SK-N-SH (cell line): ENCODE data around the gene CAGE1. TPM values are rescaled to one million over a fixed set of nuclear protein-coding genes. Genes with fewer than 3 reads are reported as not detected.

Experiments
- CTCF ChIA-PET: fragments of 300-600, 350-600 bp; formaldehyde crosslinking; extraction: SDS; loops from one replicate; lab custom pipeline; 2021; lab: Yijun Ruan, JAX
- POLR2A ChIA-PET: fragments of 350-600 bp; sonication (Branson Sonifier 250); formaldehyde crosslinking; extraction: SDS; loops from one replicate; lab custom pipeline; 2020; ENCODE audit warnings: antibody characterized with exemption, inconsistent platforms; lab: Yijun Ruan, JAX
- DNase-seq: peaks from one replicate; pipeline ENCODE4 v3.0.0; 2012
- H2AFZ ChIP-seq: fragments of 200-600 bp; sonication (generic); 2 replicates; pipeline ENCODE4 v1.8.1; 2016; ENCODE audit warnings: antibody characterized with exemption, mild to moderate bottlenecking, low read depth
- H3F3A ChIP-seq: fragments of 200-600 bp; sonication (generic); replicated peaks from 2 replicates; pipeline ENCODE3; 2016; ENCODE audit warnings: antibody characterized with exemption, mild to moderate bottlenecking; ENCODE audit not compliant: insufficient read depth
- H3K27ac ChIP-seq, 2 experiments: fragments of 200-500 bp in 1 of 2; fragments of 200-600 bp in 1 of 2; sonication (Bioruptor generic) in 1 of 2; sonication (generic), shearing (Covaris generic) in 1 of 2; 2 replicates each; pipeline versions ENCODE4 v1.5.1 to v1.6.1; 2014 to 2016; ENCODE audit warnings: low read depth in 2 of 2, inconsistent platforms in 1 of 2, low read length in 1 of 2, mild to moderate bottlenecking in 1 of 2, mixed read lengths in 1 of 2
- H3K27me3 ChIP-seq: fragments of 200-600 bp; sonication (generic), shearing (Covaris generic); 2 replicates; pipeline ENCODE4 v1.6.1; 2016; ENCODE audit warnings: mixed run types; ENCODE audit not compliant: insufficient read depth
- H3K36me3 ChIP-seq, 2 experiments: fragments of 200-500 bp in 1 of 2; fragments of 200-600 bp in 1 of 2; sonication (Bioruptor generic) in 1 of 2; sonication (generic) in 1 of 2; replicated peaks in 1 of 2; 2 replicates each; pipeline versions ENCODE3 to v1.5.1; 2014 to 2016; ENCODE audit warnings: low read length in 1 of 2, mild to moderate bottlenecking in 1 of 2; ENCODE audit not compliant: insufficient read depth in 2 of 2, control insufficient read depth in 1 of 2
- H3K4me1 ChIP-seq, 2 experiments: fragments of 200-500 bp in 1 of 2; fragments of 200-600 bp in 1 of 2; sonication (Bioruptor generic) in 1 of 2; sonication (generic), shearing (Covaris generic) in 1 of 2; 2 replicates each; pipeline versions ENCODE4 v1.5.1 to v1.6.1; 2014 to 2016; ENCODE audit warnings: low read depth in 1 of 2, low read length in 1 of 2, mixed run types in 1 of 2; ENCODE audit not compliant: insufficient read depth in 2 of 2, control insufficient read depth in 1 of 2
- H3K4me2 ChIP-seq: fragments of 200-600 bp; sonication (generic), shearing (Covaris generic); 2 replicates; pipeline ENCODE4 v1.6.1; 2017; ENCODE audit warnings: mixed run types
- H3K4me3 ChIP-seq, 2 experiments: fragments of 200-500 bp in 1 of 2; fragments of 200-600 bp in 1 of 2; sonication (Bioruptor generic) in 1 of 2; sonication (generic), shearing (Covaris generic) in 1 of 2; 2 replicates each; pipeline versions ENCODE4 v1.5.1 to v1.8.1; 2014 to 2016; ENCODE audit warnings: low read depth in 2 of 2, inconsistent platforms in 1 of 2, low read length in 1 of 2, mild to moderate bottlenecking in 1 of 2, mixed read lengths in 1 of 2, moderate library complexity in 1 of 2
- H3K79me2 ChIP-seq: fragments of 200-600 bp; sonication (generic); 2 replicates; pipeline ENCODE4 v1.8.1; 2017; ENCODE audit warnings: mild to moderate bottlenecking; ENCODE audit not compliant: insufficient read depth
- H3K9ac ChIP-seq: fragments of 200-600 bp; sonication (generic); 2 replicates; pipeline ENCODE4 v1.6.1; 2017; ENCODE audit warnings: mixed run types
- H3K9me2 ChIP-seq: fragments of 200-600 bp; sonication (generic); 2 replicates; pipeline ENCODE4 v1.6.1; 2017; ENCODE audit warnings: mixed run types
- H3K9me3 ChIP-seq: fragments of 200-600 bp; sonication (generic); 2 replicates; pipeline ENCODE4 v1.6.1; 2017; ENCODE audit warnings: mixed run types, mild to moderate bottlenecking, moderate library complexity
- H4K20me1 ChIP-seq: fragments of 200-600 bp; sonication (generic); 2 replicates; pipeline ENCODE4 v1.6.1; 2017; ENCODE audit warnings: mild to moderate bottlenecking, mixed run types; ENCODE audit not compliant: insufficient read depth
- CHD2 ChIP-seq: fragments of 150-350 bp; IDR thresholded peaks from 2 replicates; pipeline ENCODE4 v1.6.1; 2018; ENCODE audit warnings: low read length; ENCODE audit not compliant: partially characterized antibody
- ELF1 ChIP-seq: IDR thresholded peaks from 2 replicates; pipeline ENCODE4 v1.4.0; 2012
- EZH2phosphoT487 ChIP-seq: fragments of 200-600 bp; sonication (generic); IDR thresholded peaks from 2 replicates; pipeline ENCODE4 v1.6.1; 2017; ENCODE audit warnings: low read depth, mixed run types, mild to moderate bottlenecking, antibody characterized with exemption, moderate library complexity, borderline replicate concordance
- FOSL2 ChIP-seq: IDR thresholded peaks from 2 replicates; pipeline ENCODE4 v1.4.0; 2012; ENCODE audit warnings: low read depth, mild to moderate bottlenecking, moderate library complexity, borderline replicate concordance
- FOXM1 ChIP-seq: IDR thresholded peaks from 2 replicates; pipeline ENCODE4 v1.4.0; 2012; ENCODE audit warnings: low read depth, mild to moderate bottlenecking
- GABPA ChIP-seq: IDR thresholded peaks from 2 replicates; pipeline ENCODE4 v1.4.0; 2012; ENCODE audit warnings: low read depth, mild to moderate bottlenecking
- JUND ChIP-seq: IDR thresholded peaks from 2 replicates; pipeline ENCODE4 v1.4.0; 2012
- MEF2A ChIP-seq: IDR thresholded peaks from 2 replicates; pipeline ENCODE4 v1.4.0; 2012; ENCODE audit warnings: low read depth, borderline replicate concordance
- RAD21 ChIP-seq: IDR thresholded peaks from 2 replicates; pipeline ENCODE4 v1.6.1; 2012; ENCODE audit warnings: mild to moderate bottlenecking, low read length
- RCOR1 ChIP-seq: fragments of 150-350 bp; IDR thresholded peaks from 2 replicates; pipeline ENCODE4 v1.6.1; 2017; ENCODE audit warnings: antibody characterized with exemption, low read length
- RFX5 ChIP-seq: IDR thresholded peaks from 2 replicates; pipeline ENCODE4 v1.6.1; 2012; ENCODE audit warnings: mild to moderate bottlenecking, improper control_type of control experiment, low read length
- SIN3A ChIP-seq: IDR thresholded peaks from 2 replicates; pipeline ENCODE4 v1.6.1; 2012; ENCODE audit warnings: low read depth, mild to moderate bottlenecking, low read length, moderate library complexity, borderline replicate concordance
- SMC3 ChIP-seq: IDR thresholded peaks from 2 replicates; pipeline ENCODE4 v1.6.1; 2012; ENCODE audit warnings: low read depth, low read length, improper control_type of control experiment
- TCF12 ChIP-seq: IDR thresholded peaks from 2 replicates; pipeline ENCODE4 v1.4.0; 2012
- TEAD4 ChIP-seq: IDR thresholded peaks from 2 replicates; pipeline ENCODE4 v1.4.0; 2012; ENCODE audit warnings: mild to moderate bottlenecking, borderline replicate concordance; ENCODE audit not compliant: insufficient read depth
- YY1 ChIP-seq: IDR thresholded peaks from 2 replicates; pipeline ENCODE4 v1.4.0; 2012; ENCODE audit warnings: low read depth, mild to moderate bottlenecking
- WGBS: methylation state at CpG from one replicate; pipeline ENCODE4 v1.1.6; 2017; ENCODE audit warnings: low lambda C conversion rate; 5-methylcytosine and 5-hydroxymethylcytosine counted together
- polyA plus RNA-seq, 3 experiments: library from polyadenylated mRNA; depleted of rRNA; stranded (reverse); fragments of >200 nt; gene quantifications; 2 replicates each; pipeline ENCODE4 v1.2.3, GENCODE V29; 2012
- TF ChIP-seq, protein P1 (sequence below): fragments of 150-350 bp; IDR thresholded peaks from 2 replicates; pipeline ENCODE4 v1.6.1; 2017; ENCODE audit warnings: antibody characterized with exemption, low read length, low read depth, borderline replicate concordance
- TF ChIP-seq, protein P2 (sequence below): IDR thresholded peaks from 2 replicates; pipeline ENCODE4; 2012
- TF ChIP-seq, protein P3 (sequence below): fragments of 200-600 bp; sonication (generic); IDR thresholded peaks from 2 replicates; pipeline ENCODE4 v1.6.1; 2017; ENCODE audit warnings: antibody characterized with exemption, mild to moderate bottlenecking, moderate library complexity
- TF ChIP-seq, protein P4 (sequence below): IDR thresholded peaks from 2 replicates; pipeline ENCODE4 v1.6.1; 2012; ENCODE audit warnings: mild to moderate bottlenecking, low read depth, low read length, moderate library complexity
- TF ChIP-seq, protein P5 (sequence below): IDR thresholded peaks from 2 replicates; pipeline ENCODE4 v1.4.0; 2012; ENCODE audit warnings: low read depth

The CAGE1 gene
- polyA plus RNA-seq, 1 of the 3 experiments (the other 2 are of a cell fraction): not detected

DNA sequence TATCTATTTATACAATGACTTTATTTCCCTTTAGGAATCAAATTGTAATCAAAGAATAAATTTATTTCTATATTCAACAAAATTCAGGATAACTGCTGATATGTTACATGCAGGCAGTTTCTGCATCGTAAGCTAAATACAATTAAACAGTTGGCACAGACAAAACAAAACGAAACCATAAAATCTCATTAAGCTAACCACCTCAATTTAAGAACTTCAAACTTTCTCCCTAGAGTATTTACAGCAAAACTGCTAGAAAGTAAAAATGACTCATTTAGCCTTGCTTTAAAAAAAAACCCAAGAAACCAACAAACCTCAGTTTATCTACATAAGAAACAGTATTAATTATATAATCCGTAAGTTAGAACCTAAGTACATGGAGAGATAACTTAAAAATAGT is 93.6 kb downstream of the CAGE1 start:
- Histone ChIP-seq H3K79me2 (peaks cover 9% of the 10 kb centered on the region), H2AFZ (no peak overlapping the region), H3K4me2 (no peak overlapping the region), H3F3A (peaks cover 16% of the 10 kb centered on the region)
- DNase-seq: no peak
- 94% methylated on average over 3 of the region's 3 CpGs for WGBS
- TF ChIP-seq JUND (no peak), RFX5 (no peak), YY1 (no peak), TEAD4 (no peak), FOXM1 (no peak), EZH2phosphoT487 (no peak), ELF1 (no peak), MEF2A (no peak), FOSL2 (no peak), RCOR1 (no peak), GABPA (no peak)
- TF ChIP-seq, protein P1, sequence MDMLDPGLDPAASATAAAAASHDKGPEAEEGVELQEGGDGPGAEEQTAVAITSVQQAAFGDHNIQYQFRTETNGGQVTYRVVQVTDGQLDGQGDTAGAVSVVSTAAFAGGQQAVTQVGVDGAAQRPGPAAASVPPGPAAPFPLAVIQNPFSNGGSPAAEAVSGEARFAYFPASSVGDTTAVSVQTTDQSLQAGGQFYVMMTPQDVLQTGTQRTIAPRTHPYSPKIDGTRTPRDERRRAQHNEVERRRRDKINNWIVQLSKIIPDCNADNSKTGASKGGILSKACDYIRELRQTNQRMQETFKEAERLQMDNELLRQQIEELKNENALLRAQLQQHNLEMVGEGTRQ: no peak
- TF ChIP-seq, protein P2, sequence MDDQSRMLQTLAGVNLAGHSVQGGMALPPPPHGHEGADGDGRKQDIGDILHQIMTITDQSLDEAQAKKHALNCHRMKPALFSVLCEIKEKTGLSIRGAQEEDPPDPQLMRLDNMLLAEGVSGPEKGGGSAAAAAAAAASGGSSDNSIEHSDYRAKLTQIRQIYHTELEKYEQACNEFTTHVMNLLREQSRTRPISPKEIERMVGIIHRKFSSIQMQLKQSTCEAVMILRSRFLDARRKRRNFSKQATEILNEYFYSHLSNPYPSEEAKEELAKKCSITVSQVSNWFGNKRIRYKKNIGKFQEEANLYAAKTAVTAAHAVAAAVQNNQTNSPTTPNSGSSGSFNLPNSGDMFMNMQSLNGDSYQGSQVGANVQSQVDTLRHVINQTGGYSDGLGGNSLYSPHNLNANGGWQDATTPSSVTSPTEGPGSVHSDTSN: no peak
- TF ChIP-seq, protein P3, sequence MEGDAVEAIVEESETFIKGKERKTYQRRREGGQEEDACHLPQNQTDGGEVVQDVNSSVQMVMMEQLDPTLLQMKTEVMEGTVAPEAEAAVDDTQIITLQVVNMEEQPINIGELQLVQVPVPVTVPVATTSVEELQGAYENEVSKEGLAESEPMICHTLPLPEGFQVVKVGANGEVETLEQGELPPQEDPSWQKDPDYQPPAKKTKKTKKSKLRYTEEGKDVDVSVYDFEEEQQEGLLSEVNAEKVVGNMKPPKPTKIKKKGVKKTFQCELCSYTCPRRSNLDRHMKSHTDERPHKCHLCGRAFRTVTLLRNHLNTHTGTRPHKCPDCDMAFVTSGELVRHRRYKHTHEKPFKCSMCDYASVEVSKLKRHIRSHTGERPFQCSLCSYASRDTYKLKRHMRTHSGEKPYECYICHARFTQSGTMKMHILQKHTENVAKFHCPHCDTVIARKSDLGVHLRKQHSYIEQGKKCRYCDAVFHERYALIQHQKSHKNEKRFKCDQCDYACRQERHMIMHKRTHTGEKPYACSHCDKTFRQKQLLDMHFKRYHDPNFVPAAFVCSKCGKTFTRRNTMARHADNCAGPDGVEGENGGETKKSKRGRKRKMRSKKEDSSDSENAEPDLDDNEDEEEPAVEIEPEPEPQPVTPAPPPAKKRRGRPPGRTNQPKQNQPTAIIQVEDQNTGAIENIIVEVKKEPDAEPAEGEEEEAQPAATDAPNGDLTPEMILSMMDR: no peak
- TF ChIP-seq, all 33 proteins: peak for 0
- Histone ChIP-seq H3K9me3 (no peaks in the 10 kb centered on the region), H3K9me2 (no peaks in the 10 kb centered on the region), H3K27me3 (no peaks in the 10 kb centered on the region), H3K36me3 (peaks cover 74 to 91% of the 10 kb centered on the region in 2 experiments), H3K4me1 (peaks cover 0 to 3% of the 10 kb centered on the region in 2 experiments; a peak in 1 of 4 replicates), H3K27ac (no peak overlapping the region), H4K20me1 (peaks cover 3% of the 10 kb centered on the region; the same call in 1 of the 2 replicates), H3K4me3 (no peak overlapping the region), H3K9ac (no peak overlapping the region)
- CTCF ChIA-PET: interaction anchor here (1.4 kb wide), 1 partner anchor 20 kb away, joined by 5 read pairs; no protein-coding TSS in a partner anchor
- POLR2A ChIA-PET: no interaction called here

DNA sequence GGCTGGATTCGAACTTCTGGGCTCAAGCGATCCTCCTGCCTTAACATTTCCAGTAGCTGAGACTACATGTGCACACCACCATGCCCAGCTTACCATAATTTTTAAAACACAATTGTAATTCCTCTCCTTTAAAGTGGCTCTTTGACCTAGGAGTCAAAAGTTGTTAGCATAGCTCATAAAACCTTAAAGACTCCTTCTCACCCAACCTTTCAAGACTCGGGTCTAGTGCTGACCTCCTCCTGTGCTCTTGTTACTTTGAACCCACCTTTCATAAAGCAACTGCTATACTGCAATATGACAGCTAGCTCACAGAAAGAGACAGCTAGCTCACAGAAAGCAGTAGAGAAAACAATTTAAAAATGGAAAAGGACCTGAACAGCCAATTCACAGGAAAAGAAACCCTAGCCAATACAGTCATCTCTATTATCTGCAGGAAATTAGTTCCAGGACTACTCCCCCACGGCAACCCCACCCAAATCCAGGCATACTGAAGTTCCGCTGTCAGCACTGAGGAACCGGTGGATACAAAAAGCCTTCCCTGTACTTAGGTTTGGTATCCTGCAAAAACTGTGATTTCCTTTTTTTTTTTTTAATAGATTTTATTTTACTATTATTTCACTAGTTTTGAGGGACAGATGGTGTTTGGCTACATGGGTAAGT is 96.8 kb downstream of the CAGE1 start:
- Histone ChIP-seq H3K36me3 (peaks cover 77 to 92% of the 10 kb centered on the region in 2 experiments), H3K4me2 (no peak overlapping the region), H3K9me2 (no peaks in the 10 kb centered on the region), H3F3A (peaks cover 13% of the 10 kb centered on the region), H3K4me3 (no peak overlapping the region), H4K20me1 (no peaks in the 10 kb centered on the region; the same call in 1 of the 2 replicates), H2AFZ (no peak overlapping the region), H3K27ac (no peak overlapping the region), H3K9ac (no peak overlapping the region), H3K9me3 (no peaks in the 10 kb centered on the region), H3K27me3 (no peaks in the 10 kb centered on the region), H3K4me1 (0 out of 4 replicates have a peak, but pooled peaks cover 0 to 3% of the 10 kb centered on the region in 2 experiments), H3K79me2 (peaks cover 8% of the 10 kb centered on the region)
- no peak for DNase-seq
- TF ChIP-seq, protein P4, sequence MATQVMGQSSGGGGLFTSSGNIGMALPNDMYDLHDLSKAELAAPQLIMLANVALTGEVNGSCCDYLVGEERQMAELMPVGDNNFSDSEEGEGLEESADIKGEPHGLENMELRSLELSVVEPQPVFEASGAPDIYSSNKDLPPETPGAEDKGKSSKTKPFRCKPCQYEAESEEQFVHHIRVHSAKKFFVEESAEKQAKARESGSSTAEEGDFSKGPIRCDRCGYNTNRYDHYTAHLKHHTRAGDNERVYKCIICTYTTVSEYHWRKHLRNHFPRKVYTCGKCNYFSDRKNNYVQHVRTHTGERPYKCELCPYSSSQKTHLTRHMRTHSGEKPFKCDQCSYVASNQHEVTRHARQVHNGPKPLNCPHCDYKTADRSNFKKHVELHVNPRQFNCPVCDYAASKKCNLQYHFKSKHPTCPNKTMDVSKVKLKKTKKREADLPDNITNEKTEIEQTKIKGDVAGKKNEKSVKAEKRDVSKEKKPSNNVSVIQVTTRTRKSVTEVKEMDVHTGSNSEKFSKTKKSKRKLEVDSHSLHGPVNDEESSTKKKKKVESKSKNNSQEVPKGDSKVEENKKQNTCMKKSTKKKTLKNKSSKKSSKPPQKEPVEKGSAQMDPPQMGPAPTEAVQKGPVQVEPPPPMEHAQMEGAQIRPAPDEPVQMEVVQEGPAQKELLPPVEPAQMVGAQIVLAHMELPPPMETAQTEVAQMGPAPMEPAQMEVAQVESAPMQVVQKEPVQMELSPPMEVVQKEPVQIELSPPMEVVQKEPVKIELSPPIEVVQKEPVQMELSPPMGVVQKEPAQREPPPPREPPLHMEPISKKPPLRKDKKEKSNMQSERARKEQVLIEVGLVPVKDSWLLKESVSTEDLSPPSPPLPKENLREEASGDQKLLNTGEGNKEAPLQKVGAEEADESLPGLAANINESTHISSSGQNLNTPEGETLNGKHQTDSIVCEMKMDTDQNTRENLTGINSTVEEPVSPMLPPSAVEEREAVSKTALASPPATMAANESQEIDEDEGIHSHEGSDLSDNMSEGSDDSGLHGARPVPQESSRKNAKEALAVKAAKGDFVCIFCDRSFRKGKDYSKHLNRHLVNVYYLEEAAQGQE: no peak
- TF ChIP-seq RAD21: no peak
- no peak for TF ChIP-seq SIN3A
- TF ChIP-seq CHD2: no peak
- TF ChIP-seq TCF12: no peak
- TF ChIP-seq RFX5: no peak
- no peak for TF ChIP-seq JUND
- TF ChIP-seq, protein P5, sequence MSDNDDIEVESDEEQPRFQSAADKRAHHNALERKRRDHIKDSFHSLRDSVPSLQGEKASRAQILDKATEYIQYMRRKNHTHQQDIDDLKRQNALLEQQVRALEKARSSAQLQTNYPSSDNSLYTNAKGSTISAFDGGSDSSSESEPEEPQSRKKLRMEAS: no peak
- no peak for TF ChIP-seq SMC3
- ChIA-PET CTCF (interaction anchor here (1.9 to 2.8 kb wide), 3 partner anchors 8 to 323 kb away, joined by 7 to 12 read pairs (median 8); no protein-coding TSS in a partner anchor), POLR2A (no interaction called here)
- WGBS: 96% methylated on average over 6 of the region's 6 CpGs
